CD1c-positive myeloid dendritic cell (primary cell): ENCODE results near the gene SH2B2.
"Not testable (repeated sequence)": the region's sequence is repeated elsewhere in the genome, so short reads cannot be mapped to it uniquely, and the experiment has no call there.

Source experiments
- DNase-seq: peaks from one replicate; pipeline ENCODE4 v3.0.0-alpha.2; 2016; ENCODE audit errors: extremely low spot score

SH2B2 gene

GRCh38 chr7:102330666-102331460, 44.2 kb downstream of the SH2B2 start:
- DNase-seq = not testable (repeated sequence)

- not testable (repeated sequence) for DNase-seq
Observed at GRCh38 chr7:102335574-102335973, 48.9 kb downstream of the SH2B2 start.

- DNase-seq = not testable (repeated sequence)
Observed at GRCh38 chr7:102337002-102337401, 50.3 kb downstream of the SH2B2 start.

- DNase-seq = not testable (repeated sequence)
Observed at GRCh38 chr7:102337420-102337819, 50.8 kb downstream of the SH2B2 start.

- not testable (repeated sequence) for DNase-seq
Observed at GRCh38 chr7:102340599-102341368, 54.1 kb downstream of the SH2B2 start.

GRCh38 chr7:102346983-102347382, 60.3 kb downstream of the SH2B2 start:
- not testable (repeated sequence) for DNase-seq

- not testable (repeated sequence) for DNase-seq
Observed at GRCh38 chr7:102356344-102356743, 69.7 kb downstream of the SH2B2 start, which contains the start of gene SPDYE6. SPDYE6 (minus strand) TSS chr7:102356444; CDS start chr7:102356023, 421 bp downstream.

- DNase-seq = peak; percentile 97
Observed at GRCh38 chr7:102363549-102364393, 77.1 kb downstream of the SH2B2 start.

GRCh38 chr7:102364394-102364886, 77.8 kb downstream of the SH2B2 start:
- peak; percentile 1 for DNase-seq

- not testable (repeated sequence) for DNase-seq
Observed at GRCh38 chr7:102365390-102365789, 78.7 kb downstream of the SH2B2 start.

- not testable (repeated sequence) for DNase-seq
Observed at GRCh38 chr7:102370038-102370437, 83.4 kb downstream of the SH2B2 start.
